ENCODE measurements around the gene CST7.

DNA sequence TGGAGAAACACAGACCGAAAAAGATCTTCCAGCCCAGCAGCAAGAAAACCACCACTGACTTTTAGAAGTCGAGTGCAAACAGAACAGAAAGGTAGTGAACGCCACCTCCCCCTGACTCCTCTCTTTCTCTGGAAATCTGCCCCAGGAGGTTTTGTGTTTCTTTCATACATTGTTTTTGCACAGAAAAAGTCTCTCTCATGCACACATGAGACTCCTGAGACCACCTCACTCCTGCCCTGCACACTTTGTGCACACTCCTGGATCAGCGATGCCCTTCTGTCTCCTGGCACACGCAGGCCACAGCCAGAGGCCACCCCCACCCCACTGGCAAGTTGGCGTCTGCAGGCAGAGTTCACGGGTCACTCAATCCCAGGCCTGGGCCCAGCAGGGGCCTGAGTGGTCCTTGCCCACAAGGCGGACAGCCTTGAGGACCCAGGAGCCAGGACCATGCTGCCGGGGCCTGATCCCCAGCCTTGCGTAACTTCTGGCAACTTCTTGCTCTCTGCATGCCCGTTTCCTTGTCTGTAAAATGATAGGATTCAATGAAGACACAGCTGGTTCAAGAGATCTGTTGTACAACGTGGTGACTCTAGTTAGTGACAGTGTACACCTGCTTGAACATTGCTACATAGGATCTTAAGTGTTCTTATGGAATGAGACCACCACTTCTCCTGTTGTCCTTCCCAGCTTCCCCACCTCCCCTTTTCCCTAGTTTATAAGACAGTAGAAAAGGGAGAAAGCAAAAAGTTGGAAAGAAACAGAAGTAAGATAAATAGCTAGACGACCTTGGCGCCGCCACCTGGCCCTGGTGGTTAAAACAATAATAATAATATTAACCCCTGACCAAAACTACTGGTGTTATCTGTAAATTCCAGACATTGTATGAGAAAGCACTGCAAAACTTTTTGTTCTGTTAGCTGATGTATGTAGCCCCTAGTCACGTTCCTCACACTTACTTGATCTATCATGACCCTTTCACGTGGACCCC, 30.2 kb upstream of the CST7 start:
- no peak for TF ChIP-seq EZH2 (IDR thresholded peaks at IDR 0.05)
- TF ChIP-seq CTCF (IDR thresholded peaks at IDR 0.05): no peak
